K562 (cell line): ENCODE results near the gene ATRIP.

Source experiments
- CHD2 ChIP-seq: IDR thresholded peaks from 2 replicates; pipeline ENCODE4 v1.6.1; 2011; ENCODE audit warnings: low read depth, low read length
- CHD4 ChIP-seq: fragments of 200-600 bp; sonication (generic); IDR thresholded peaks from 3 replicates; pipeline ENCODE4 v1.6.1; 2012; ENCODE audit warnings: low read depth, mild to moderate bottlenecking, mixed read lengths, low read length, inconsistent platforms; ENCODE audit not compliant: insufficient read depth, insufficient replicate concordance, poor library complexity, severe bottlenecking
- EZH2 ChIP-seq: IDR thresholded peaks from 2 replicates; pipeline ENCODE4 v1.6.1; 2012; ENCODE audit warnings: low read depth, mild to moderate bottlenecking, inconsistent platforms, low read length, borderline replicate concordance
- FIP1L1 ChIP-seq: fragments of 200-400 bp; formaldehyde crosslinking; IDR thresholded peaks from 2 replicates; pipeline ENCODE4 v1.6.1; 2018; ENCODE audit warnings: mild to moderate bottlenecking, low read depth, low read length; ENCODE audit not compliant: poor library complexity, severe bottlenecking
- KLF13 ChIP-seq: fragments of 450-650 bp; IDR thresholded peaks from 2 replicates; pipeline ENCODE4 v1.6.1; 2016; ENCODE audit warnings: missing genetic modification characterization, low read depth, mild to moderate bottlenecking, missing compliant biosample characterization, moderate library complexity, borderline replicate concordance
- NCOA6 ChIP-seq: fragments of 450-650 bp; IDR thresholded peaks from 2 replicates; pipeline ENCODE4 v1.6.1; 2017; ENCODE audit warnings: mild to moderate bottlenecking
- NR3C1 ChIP-seq: sonication (generic); formaldehyde crosslinking; IDR thresholded peaks from 2 replicates; pipeline ENCODE4 v1.8.1; 2022; ENCODE audit warnings: missing genetic modification reagents
- NRF1 ChIP-seq, 2 experiments: fragments of 450-650 bp; IDR thresholded peaks in 1 of 2; conservative IDR thresholded peaks in 1 of 2; 2 replicates each; pipeline ENCODE4 v1.6.1; 2014; ENCODE audit warnings: mild to moderate bottlenecking in 2 of 2
- PHF21A ChIP-seq: fragments of 450-650 bp; IDR thresholded peaks from 2 replicates; pipeline ENCODE4 v1.6.1; 2017; ENCODE audit warnings: low read depth, borderline replicate concordance
- RBM15 ChIP-seq: fragments of 200-400 bp; formaldehyde crosslinking; IDR thresholded peaks from 2 replicates; pipeline ENCODE4 v1.6.1; 2018; ENCODE audit warnings: mild to moderate bottlenecking, low read length, moderate library complexity; ENCODE audit not compliant: insufficient read depth
- ZZZ3 ChIP-seq: fragments of 450-650 bp; IDR thresholded peaks from 2 replicates; pipeline ENCODE4 v1.6.1; 2016; ENCODE audit warnings: antibody characterized with exemption, mild to moderate bottlenecking, moderate library complexity
- TF ChIP-seq, protein P1 (sequence below), 3 experiments: IDR thresholded peaks in 2 of 3; conservative IDR thresholded peaks in 1 of 3; 2 replicates each; pipeline ENCODE4 v1.5.1; 2011 to 2012; ENCODE audit warnings: low read length in 3 of 3, mild to moderate bottlenecking in 3 of 3, control low read depth in 2 of 3, improper control_type of control experiment in 1 of 3, inconsistent platforms in 1 of 3, low read depth in 1 of 3, mixed read lengths in 1 of 3, moderate library complexity in 1 of 3; ENCODE audit not compliant: insufficient read depth in 2 of 3

DNA sequence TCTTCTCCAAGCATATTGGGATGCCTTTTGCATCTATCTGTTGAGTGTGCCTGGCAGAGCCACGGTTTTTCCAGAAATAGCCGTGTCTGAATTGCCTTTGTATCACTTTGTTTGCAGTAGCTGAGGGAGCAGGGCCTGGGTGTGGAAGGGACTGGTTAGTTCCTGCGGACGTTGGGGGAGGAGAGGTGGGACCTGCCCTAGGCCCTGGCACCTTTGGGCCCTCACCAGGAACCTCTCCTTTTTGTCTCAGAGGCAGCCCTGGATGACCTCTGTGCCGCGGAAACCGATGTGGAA, 18.6 kb downstream of the ATRIP start:
- TF ChIP-seq ZZZ3 (no peak), NRF1 (conservative IDR thresholded peaks at IDR 0.05 in 1 of 2, IDR thresholded peaks at IDR 0.05 in 1 of 2) (no peak), EZH2 (no peak), FIP1L1 (no peak), NCOA6 (no peak), RBM15 (no peak), CHD4 (no peak), KLF13 (tag) (no peak), NR3C1 (CRISPR knock-in tag) (no peak), CHD2 (no peak), PHF21A (no peak)
- TF ChIP-seq, protein P1, sequence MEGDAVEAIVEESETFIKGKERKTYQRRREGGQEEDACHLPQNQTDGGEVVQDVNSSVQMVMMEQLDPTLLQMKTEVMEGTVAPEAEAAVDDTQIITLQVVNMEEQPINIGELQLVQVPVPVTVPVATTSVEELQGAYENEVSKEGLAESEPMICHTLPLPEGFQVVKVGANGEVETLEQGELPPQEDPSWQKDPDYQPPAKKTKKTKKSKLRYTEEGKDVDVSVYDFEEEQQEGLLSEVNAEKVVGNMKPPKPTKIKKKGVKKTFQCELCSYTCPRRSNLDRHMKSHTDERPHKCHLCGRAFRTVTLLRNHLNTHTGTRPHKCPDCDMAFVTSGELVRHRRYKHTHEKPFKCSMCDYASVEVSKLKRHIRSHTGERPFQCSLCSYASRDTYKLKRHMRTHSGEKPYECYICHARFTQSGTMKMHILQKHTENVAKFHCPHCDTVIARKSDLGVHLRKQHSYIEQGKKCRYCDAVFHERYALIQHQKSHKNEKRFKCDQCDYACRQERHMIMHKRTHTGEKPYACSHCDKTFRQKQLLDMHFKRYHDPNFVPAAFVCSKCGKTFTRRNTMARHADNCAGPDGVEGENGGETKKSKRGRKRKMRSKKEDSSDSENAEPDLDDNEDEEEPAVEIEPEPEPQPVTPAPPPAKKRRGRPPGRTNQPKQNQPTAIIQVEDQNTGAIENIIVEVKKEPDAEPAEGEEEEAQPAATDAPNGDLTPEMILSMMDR (IDR thresholded peaks at IDR 0.05 in 2 of 3, conservative IDR thresholded peaks at IDR 0.05 in 1 of 3; ENCODE audit: insufficient read depth in 2 of 3, low read depth in 1 of 3, low read length in 3 of 3): no peak
